Liver (tissue), 9 donors: ENCODE data around the gene PDE9A. TPM values are rescaled to one million over a fixed set of nuclear protein-coding genes. Genes with fewer than 3 reads are reported as not detected.

Source experiments
- DNase-seq: peaks from one replicate; pipeline ENCODE4 v3.0.0-alpha.2; 2017; ENCODE audit warnings: low spot score
- H3K27ac ChIP-seq, 2 donors: one replicate each; pipeline ENCODE4 v1.7.0; 2013; ENCODE audit warnings: inconsistent platforms in 2 of 2, low read length in 2 of 2, control low read depth in 1 of 2, low read depth in 1 of 2, mild to moderate bottlenecking in 1 of 2
- H3K27me3 ChIP-seq, 4 donors: one replicate each; pipeline versions ENCODE4 v1.6.1 to v1.7.0; 2013; ENCODE audit warnings: low read length in 3 of 4, inconsistent platforms in 1 of 4, mild to moderate bottlenecking in 1 of 4, moderate library complexity in 1 of 4; ENCODE audit not compliant: control insufficient read depth in 4 of 4, insufficient read depth in 4 of 4
- H3K36me3 ChIP-seq, 4 donors: one replicate each; pipeline versions ENCODE4 v1.6.1 to v1.7.0; 2013; ENCODE audit warnings: low read length in 3 of 4, mild to moderate bottlenecking in 3 of 4, low read depth in 1 of 4, moderate library complexity in 1 of 4; ENCODE audit not compliant: control insufficient read depth in 4 of 4, insufficient read depth in 3 of 4
- H3K4me1 ChIP-seq, 4 donors: one replicate each; pipeline versions ENCODE4 v1.6.1 to v1.7.0; 2013; ENCODE audit warnings: low read length in 3 of 4, mild to moderate bottlenecking in 3 of 4, moderate library complexity in 1 of 4; ENCODE audit not compliant: control insufficient read depth in 4 of 4, insufficient read depth in 4 of 4
- H3K4me3 ChIP-seq, 3 donors: one replicate each; pipeline versions ENCODE4 v1.6.1 to v1.7.0; 2013; ENCODE audit warnings: low read length in 3 of 3, control low read depth in 1 of 3, low read depth in 1 of 3, mild to moderate bottlenecking in 1 of 3
- H3K9ac ChIP-seq, 2 donors: one replicate each; pipeline ENCODE4 v1.7.0; 2013; ENCODE audit warnings: low read length in 2 of 2, mild to moderate bottlenecking in 2 of 2, moderate library complexity in 2 of 2, control low read depth in 1 of 2, low read depth in 1 of 2
- H3K9me3 ChIP-seq, 4 donors: one replicate each; pipeline versions ENCODE4 v1.6.1 to v1.7.0; 2013; ENCODE audit warnings: low read length in 3 of 4; ENCODE audit not compliant: control insufficient read depth in 4 of 4
- EGR1 ChIP-seq, 2 donors: IDR thresholded peaks; 2 replicates each; pipeline ENCODE4 v1.6.1; 2016 to 2018; ENCODE audit warnings: antibody characterized with exemption in 2 of 2, low read depth in 2 of 2
- FOXA1 ChIP-seq: IDR thresholded peaks from 2 replicates; pipeline ENCODE4 v1.6.1; 2016; ENCODE audit warnings: antibody characterized with exemption
- FOXA2 ChIP-seq: IDR thresholded peaks from 2 replicates; pipeline ENCODE4 v1.6.1; 2016; ENCODE audit warnings: antibody characterized with exemption
- GABPA ChIP-seq, 2 donors: IDR thresholded peaks in 1 of 2; conservative IDR thresholded peaks in 1 of 2; 2 replicates each; pipeline ENCODE4 v1.6.1; 2016; ENCODE audit warnings: antibody characterized with exemption in 2 of 2, mild to moderate bottlenecking in 1 of 2, moderate library complexity in 1 of 2
- HNF4A ChIP-seq, 2 donors: conservative IDR thresholded peaks; 2 replicates each; pipeline ENCODE4 v1.6.1; 2016; ENCODE audit warnings: antibody characterized with exemption in 2 of 2, mild to moderate bottlenecking in 2 of 2
- HNF4G ChIP-seq: IDR thresholded peaks from 2 replicates; pipeline ENCODE4 v1.6.1; 2016; ENCODE audit warnings: antibody characterized with exemption
- JUND ChIP-seq, 2 donors: IDR thresholded peaks; 2 replicates each; pipeline ENCODE4 v1.6.1; 2016; ENCODE audit warnings: antibody characterized with exemption in 2 of 2
- NR2F2 ChIP-seq: IDR thresholded peaks from 2 replicates; pipeline ENCODE4 v1.6.1; 2016; ENCODE audit warnings: antibody characterized with exemption
- RAD21 ChIP-seq, 2 donors: IDR thresholded peaks; 2 replicates each; pipeline ENCODE4 v1.6.1; 2016; ENCODE audit warnings: antibody characterized with exemption in 2 of 2, mild to moderate bottlenecking in 2 of 2
- RXRA ChIP-seq, 2 donors: IDR thresholded peaks; 2 replicates each; pipeline ENCODE4 v1.6.1; 2017 to 2018; ENCODE audit warnings: antibody characterized with exemption in 2 of 2, mild to moderate bottlenecking in 1 of 2
- SP1 ChIP-seq: IDR thresholded peaks from 2 replicates; pipeline ENCODE4 v1.6.1; 2018; ENCODE audit warnings: antibody characterized with exemption, mild to moderate bottlenecking
- TAF1 ChIP-seq: conservative IDR thresholded peaks from 2 replicates; pipeline ENCODE4 v1.6.1; 2016; ENCODE audit warnings: antibody characterized with exemption, mild to moderate bottlenecking
- YY1 ChIP-seq: IDR thresholded peaks from 2 replicates; pipeline ENCODE4 v1.6.1; 2016; ENCODE audit warnings: antibody characterized with exemption, mild to moderate bottlenecking
- WGBS: extraction: QIAGEN DNeasy Blood & Tissue Kit; methylation state at CpG from one replicate; pipeline ENCODE4 v1.1.7; 2013; 5-methylcytosine and 5-hydroxymethylcytosine counted together
- polyA plus RNA-seq, 2 donors: library from polyadenylated mRNA; stranded (reverse) in 1 of 2; unstranded in 1 of 2; fragments of 200-250 nt in 1 of 2; fragments of >200 nt in 1 of 2; fragmentation: Nextera tagmentation in 1 of 2; extraction: Ambion mirVana in 1 of 2; gene quantifications; one replicate each; pipeline versions ENCODE4 v1.2.1 to v1.2.3, GENCODE V29; 2013 to 2015
- total RNA-seq, 2 donors: library from RNA; depleted of rRNA; stranded (reverse); fragments of >200 nt; gene quantifications; one replicate each; pipeline ENCODE4 v1.2.3, GENCODE V29; 2014
- TF ChIP-seq, protein P1 (sequence below): IDR thresholded peaks from 2 replicates; pipeline ENCODE4 v1.6.1; 2016; ENCODE audit warnings: antibody characterized with exemption
- TF ChIP-seq, protein P2 (sequence below): IDR thresholded peaks from 2 replicates; pipeline ENCODE4 v1.6.1; 2016; ENCODE audit warnings: antibody characterized with exemption, mild to moderate bottlenecking
- TF ChIP-seq, protein P3 (sequence below): fragments of 150-350 bp; IDR thresholded peaks from 2 replicates; pipeline ENCODE4 v1.5.1; 2017; ENCODE audit warnings: improper control_type of control experiment, low read depth, low read length; ENCODE audit not compliant: missing input control
- TF ChIP-seq, protein P4 (sequence below): IDR thresholded peaks from 2 replicates; pipeline ENCODE4 v1.6.1; 2016; ENCODE audit warnings: antibody characterized with exemption
- donor health status: healthy.
- donor health status: healthy.
- donor health status: healthy.
- donor health status: healthy.
- donor health status: healthy.

PDE9A gene
- total and polyA plus RNA-seq, 4 donors: 1.5 to 4.2 (median 2.7) TPM

DNA sequence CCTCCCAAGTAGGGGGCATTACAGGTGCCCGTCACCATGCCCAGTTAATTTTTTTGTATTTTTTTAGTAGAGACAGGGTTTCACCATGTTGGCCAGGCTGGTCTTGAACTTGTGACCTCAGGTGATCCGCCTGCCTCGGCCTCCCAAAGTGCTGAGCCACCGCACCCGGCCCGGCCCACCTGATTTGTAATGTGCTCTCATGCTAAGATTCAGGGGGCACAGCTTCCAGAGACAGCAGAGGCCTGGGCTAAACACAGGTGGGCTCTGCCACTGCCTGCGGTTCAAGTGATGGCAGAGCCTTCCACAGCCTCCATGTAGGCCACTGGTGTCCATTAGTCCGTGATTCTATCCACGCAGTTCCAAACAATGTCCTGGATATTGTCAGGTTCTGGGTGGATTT is 98.4 kb downstream of the PDE9A start (continued):
- TF ChIP-seq, protein P1, sequence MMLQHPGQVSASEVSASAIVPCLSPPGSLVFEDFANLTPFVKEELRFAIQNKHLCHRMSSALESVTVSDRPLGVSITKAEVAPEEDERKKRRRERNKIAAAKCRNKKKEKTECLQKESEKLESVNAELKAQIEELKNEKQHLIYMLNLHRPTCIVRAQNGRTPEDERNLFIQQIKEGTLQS: no peak
- TF ChIP-seq RXRA (IDR thresholded peaks at IDR 0.05) (no peak), HNF4G (no peak), GABPA (IDR thresholded peaks at IDR 0.05 in 1 of 2, conservative IDR thresholded peaks at IDR 0.05 in 1 of 2) (no peak)
- TF ChIP-seq, protein P2, sequence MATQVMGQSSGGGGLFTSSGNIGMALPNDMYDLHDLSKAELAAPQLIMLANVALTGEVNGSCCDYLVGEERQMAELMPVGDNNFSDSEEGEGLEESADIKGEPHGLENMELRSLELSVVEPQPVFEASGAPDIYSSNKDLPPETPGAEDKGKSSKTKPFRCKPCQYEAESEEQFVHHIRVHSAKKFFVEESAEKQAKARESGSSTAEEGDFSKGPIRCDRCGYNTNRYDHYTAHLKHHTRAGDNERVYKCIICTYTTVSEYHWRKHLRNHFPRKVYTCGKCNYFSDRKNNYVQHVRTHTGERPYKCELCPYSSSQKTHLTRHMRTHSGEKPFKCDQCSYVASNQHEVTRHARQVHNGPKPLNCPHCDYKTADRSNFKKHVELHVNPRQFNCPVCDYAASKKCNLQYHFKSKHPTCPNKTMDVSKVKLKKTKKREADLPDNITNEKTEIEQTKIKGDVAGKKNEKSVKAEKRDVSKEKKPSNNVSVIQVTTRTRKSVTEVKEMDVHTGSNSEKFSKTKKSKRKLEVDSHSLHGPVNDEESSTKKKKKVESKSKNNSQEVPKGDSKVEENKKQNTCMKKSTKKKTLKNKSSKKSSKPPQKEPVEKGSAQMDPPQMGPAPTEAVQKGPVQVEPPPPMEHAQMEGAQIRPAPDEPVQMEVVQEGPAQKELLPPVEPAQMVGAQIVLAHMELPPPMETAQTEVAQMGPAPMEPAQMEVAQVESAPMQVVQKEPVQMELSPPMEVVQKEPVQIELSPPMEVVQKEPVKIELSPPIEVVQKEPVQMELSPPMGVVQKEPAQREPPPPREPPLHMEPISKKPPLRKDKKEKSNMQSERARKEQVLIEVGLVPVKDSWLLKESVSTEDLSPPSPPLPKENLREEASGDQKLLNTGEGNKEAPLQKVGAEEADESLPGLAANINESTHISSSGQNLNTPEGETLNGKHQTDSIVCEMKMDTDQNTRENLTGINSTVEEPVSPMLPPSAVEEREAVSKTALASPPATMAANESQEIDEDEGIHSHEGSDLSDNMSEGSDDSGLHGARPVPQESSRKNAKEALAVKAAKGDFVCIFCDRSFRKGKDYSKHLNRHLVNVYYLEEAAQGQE: no peak

DNA sequence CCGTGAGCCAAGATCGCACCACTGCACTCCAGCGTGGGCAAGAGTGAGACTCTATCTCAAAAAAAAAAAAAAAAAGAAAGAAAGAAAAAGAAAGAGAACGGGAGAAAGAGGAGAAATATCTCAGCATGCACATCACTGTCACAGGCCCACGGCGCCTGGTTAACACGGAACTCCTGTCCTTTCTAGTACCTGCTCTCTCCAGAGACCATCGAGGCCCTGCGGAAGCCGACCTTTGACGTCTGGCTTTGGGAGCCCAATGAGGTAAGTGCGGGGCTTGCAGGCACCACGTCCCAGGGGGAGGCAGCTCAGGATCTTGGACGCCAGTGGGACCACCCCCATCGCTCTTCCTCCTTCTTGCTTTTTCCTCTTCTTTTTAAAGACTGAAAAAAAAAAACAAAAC is 100.4 kb downstream of the PDE9A start:
- 96% methylated on average over 15 of the region's 15 CpGs for WGBS
- TF ChIP-seq HNF4A (conservative IDR thresholded peaks at IDR 0.05) (no peak), JUND (IDR thresholded peaks at IDR 0.05) (no peak), FOXA1 (no peak), RAD21 (IDR thresholded peaks at IDR 0.05) (no peak), EGR1 (IDR thresholded peaks at IDR 0.05; ENCODE audit: low read depth in 2 of 2) (no peak), NR2F2 (no peak), RXRA (IDR thresholded peaks at IDR 0.05) (no peak), TAF1 (no peak), SP1 (no peak), FOXA2 (no peak), HNF4G (no peak), YY1 (no peak), GABPA (IDR thresholded peaks at IDR 0.05 in 1 of 2, conservative IDR thresholded peaks at IDR 0.05 in 1 of 2) (no peak)
- TF ChIP-seq, protein P3, sequence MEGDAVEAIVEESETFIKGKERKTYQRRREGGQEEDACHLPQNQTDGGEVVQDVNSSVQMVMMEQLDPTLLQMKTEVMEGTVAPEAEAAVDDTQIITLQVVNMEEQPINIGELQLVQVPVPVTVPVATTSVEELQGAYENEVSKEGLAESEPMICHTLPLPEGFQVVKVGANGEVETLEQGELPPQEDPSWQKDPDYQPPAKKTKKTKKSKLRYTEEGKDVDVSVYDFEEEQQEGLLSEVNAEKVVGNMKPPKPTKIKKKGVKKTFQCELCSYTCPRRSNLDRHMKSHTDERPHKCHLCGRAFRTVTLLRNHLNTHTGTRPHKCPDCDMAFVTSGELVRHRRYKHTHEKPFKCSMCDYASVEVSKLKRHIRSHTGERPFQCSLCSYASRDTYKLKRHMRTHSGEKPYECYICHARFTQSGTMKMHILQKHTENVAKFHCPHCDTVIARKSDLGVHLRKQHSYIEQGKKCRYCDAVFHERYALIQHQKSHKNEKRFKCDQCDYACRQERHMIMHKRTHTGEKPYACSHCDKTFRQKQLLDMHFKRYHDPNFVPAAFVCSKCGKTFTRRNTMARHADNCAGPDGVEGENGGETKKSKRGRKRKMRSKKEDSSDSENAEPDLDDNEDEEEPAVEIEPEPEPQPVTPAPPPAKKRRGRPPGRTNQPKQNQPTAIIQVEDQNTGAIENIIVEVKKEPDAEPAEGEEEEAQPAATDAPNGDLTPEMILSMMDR: no peak
- TF ChIP-seq, protein P1: no peak
- TF ChIP-seq, protein P4, sequence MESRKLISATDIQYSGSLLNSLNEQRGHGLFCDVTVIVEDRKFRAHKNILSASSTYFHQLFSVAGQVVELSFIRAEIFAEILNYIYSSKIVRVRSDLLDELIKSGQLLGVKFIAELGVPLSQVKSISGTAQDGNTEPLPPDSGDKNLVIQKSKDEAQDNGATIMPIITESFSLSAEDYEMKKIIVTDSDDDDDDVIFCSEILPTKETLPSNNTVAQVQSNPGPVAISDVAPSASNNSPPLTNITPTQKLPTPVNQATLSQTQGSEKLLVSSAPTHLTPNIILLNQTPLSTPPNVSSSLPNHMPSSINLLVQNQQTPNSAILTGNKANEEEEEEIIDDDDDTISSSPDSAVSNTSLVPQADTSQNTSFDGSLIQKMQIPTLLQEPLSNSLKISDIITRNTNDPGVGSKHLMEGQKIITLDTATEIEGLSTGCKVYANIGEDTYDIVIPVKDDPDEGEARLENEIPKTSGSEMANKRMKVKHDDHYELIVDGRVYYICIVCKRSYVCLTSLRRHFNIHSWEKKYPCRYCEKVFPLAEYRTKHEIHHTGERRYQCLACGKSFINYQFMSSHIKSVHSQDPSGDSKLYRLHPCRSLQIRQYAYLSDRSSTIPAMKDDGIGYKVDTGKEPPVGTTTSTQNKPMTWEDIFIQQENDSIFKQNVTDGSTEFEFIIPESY: no peak
- TF ChIP-seq, protein P2: no peak

More for the DNA sequence above, 100.4 kb downstream of the PDE9A start:
- Histone ChIP-seq H3K4me3 (no peak overlapping the region), H3K27ac (no peak overlapping the region), H3K4me1 (no peaks in the 10 kb centered on the region), H3K36me3 (no peaks in the 10 kb centered on the region), H3K9me3 (no peaks in the 10 kb centered on the region), H3K27me3 (no peaks in the 10 kb centered on the region), H3K9ac (no peak overlapping the region)
- DNase-seq: no peak
